ENCODE results near the gene PGM1.
"Not testable (repeated sequence)": the region's sequence is repeated elsewhere in the genome, so short reads cannot be mapped to it uniquely, and the experiment has no call there.

GRCh38 chr1:63586326-63586725 lies 6.9 kb upstream of the PGM1 start:
- TF ChIP-seq CTCF, POLR2A (IDR thresholded peaks at IDR 0.05): not testable (repeated sequence)
